ENCODE data around the gene ADORA2A. TPM values are rescaled to one million over a fixed set of nuclear protein-coding genes. Genes with fewer than 3 reads are reported as not detected.

ADORA2A gene
- total RNA-seq, 1 experiment from 2014 or later = 7.6 TPM

- H3K4me3 Mint-ChIP-seq = no peak overlapping the region
- H3K36me3 Mint-ChIP-seq = peaks cover 11% of the 10 kb centered on the region
- ChIA-PET CTCF (interaction anchor here (0.6 to 2.2 kb wide), 5 partner anchors 8 to 805 kb away, joined by 3 to 21 read pairs (median 3); no protein-coding TSS in a partner anchor), POLR2A (no interaction called here)
- no peaks in the 10 kb centered on the region for H3K9me3 Mint-ChIP-seq
- no peak for ATAC-seq
- H3K27ac Mint-ChIP-seq = peak overlapping the region; percentile 77; the same call in 1 of the 2 replicates
- H3K27me3 Mint-ChIP-seq (ENCODE audit: low read depth) = no peaks in the 10 kb centered on the region
- H3K4me1 Mint-ChIP-seq = peaks cover 25% of the 10 kb centered on the region
- TF ChIP-seq SP1 (CRISPR knock-in tag; conservative IDR thresholded peaks at IDR 0.05) (no peak), ZNF416 (CRISPR knock-in tag; IDR thresholded peaks at IDR 0.05) (no peak), ATF1 (CRISPR knock-in tag; IDR thresholded peaks at IDR 0.05) (no peak), ERG (CRISPR knock-in tag; IDR thresholded peaks at IDR 0.05) (no peak), HMGA2 (CRISPR knock-in tag; IDR thresholded peaks at IDR 0.05) (no peak), IRF2 (CRISPR knock-in tag; IDR thresholded peaks at IDR 0.05; ENCODE audit: borderline replicate concordance, low read depth) (no peak), HMGXB4 (CRISPR knock-in tag; IDR thresholded peaks at IDR 0.05) (no peak), NR3C1 (CRISPR knock-in tag; conservative IDR thresholded peaks at IDR 0.05; ENCODE audit: low read depth) (no peak), KAT7 (CRISPR knock-in tag; IDR thresholded peaks at IDR 0.05; ENCODE audit: borderline replicate concordance) (no peak), GRHL2 (CRISPR knock-in tag; IDR thresholded peaks at IDR 0.05; ENCODE audit: insufficient replicate concordance, severe bottlenecking) (no peak), ZNF512 (CRISPR knock-in tag; IDR thresholded peaks at IDR 0.05; ENCODE audit: borderline replicate concordance) (no peak), ZNF121 (CRISPR knock-in tag; IDR thresholded peaks at IDR 0.05) (no peak), SMAD3 (CRISPR knock-in tag; IDR thresholded peaks at IDR 0.05; ENCODE audit: borderline replicate concordance) (no peak), CREM (CRISPR knock-in tag; IDR thresholded peaks at IDR 0.05) (no peak), SMAD4 (CRISPR knock-in tag; IDR thresholded peaks at IDR 0.05) (no peak), STAT6 (CRISPR knock-in tag; conservative IDR thresholded peaks at IDR 0.05; ENCODE audit: low read depth) (no peak), ETV6 (CRISPR knock-in tag; IDR thresholded peaks at IDR 0.05) (no peak), NR2C2 (CRISPR knock-in tag; IDR thresholded peaks at IDR 0.05) (no peak)
- DNase-seq (ENCODE audit: low spot score) = no peak
Measured at GRCh38 chr22:24410110-24410856, 17.1 kb upstream of the ADORA2A start.

All from WTC11 (cell line).